NCI-H460 (cell line): ENCODE measurements around the gene RGS12. TPM values are rescaled to one million over a fixed set of nuclear protein-coding genes. Genes with fewer than 3 reads are reported as not detected.
"Not testable (repeated sequence)": the region's sequence is repeated elsewhere in the genome, so short reads cannot be mapped to it uniquely, and the experiment has no call there.

Source experiments
- DNase-seq: peaks from one replicate; pipeline ENCODE4 v3.0.0-alpha.2; 2016; ENCODE audit warnings: low read depth; ENCODE audit errors: extremely low read depth
- total RNA-seq: library from RNA; depleted of rRNA; stranded (reverse); fragments of >200 nt; shearing (Covaris generic); gene quantifications from 2 replicates; pipeline ENCODE4 v1.2.3, GENCODE V29; 2014

Gene RGS12
- total RNA-seq, 1 experiment from 2014 or later: 7.9 TPM

DNA sequence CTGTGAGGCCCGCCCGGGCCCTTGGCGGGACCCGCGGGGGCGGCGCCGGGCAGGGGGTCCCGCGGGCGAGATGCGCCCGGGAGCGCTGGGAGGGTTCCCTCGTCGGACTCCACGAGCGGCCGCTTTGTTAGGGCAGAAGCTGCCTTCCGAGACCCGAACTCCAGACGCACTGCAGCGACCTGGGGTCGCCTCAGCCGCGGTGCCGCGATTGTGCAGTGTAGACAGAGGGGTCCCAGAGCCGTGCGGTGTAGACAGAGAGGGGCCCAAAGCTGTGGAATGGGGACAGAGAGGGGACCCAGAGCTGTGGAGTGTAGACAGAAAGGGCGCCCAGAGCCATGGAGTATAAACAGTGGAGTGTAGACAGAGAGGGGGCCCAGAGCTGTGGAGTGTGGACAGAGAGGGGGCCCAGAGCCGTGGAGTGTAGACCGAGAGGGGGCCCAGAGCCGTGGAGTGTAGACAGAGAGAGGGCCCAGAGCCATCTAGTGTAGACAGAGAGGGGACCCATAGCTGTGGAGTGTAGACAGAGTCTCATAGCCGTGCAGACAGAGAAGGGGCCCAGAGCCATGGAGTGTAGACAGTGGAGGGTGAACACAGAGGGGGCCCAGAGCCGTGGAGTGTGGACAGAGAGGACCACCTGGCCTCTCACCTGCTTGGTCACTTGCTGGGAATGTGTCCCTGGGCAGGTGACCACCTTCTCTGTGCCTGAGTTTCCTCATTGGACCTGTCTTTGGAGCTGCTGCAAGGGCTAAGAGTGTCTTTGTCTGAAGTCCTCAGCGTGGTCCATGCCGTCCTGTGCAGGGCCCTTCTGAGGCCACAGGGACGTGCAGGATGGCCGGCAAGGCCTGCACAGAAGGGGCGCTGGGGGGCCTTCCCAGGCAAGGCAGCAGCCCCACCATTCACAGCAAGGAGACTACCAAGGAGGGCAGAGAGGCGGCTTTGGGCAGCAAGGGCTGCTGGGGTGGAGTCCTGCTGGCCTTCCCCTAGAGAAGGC, 875 bp downstream of the RGS12 start:
- no peak for DNase-seq

DNA sequence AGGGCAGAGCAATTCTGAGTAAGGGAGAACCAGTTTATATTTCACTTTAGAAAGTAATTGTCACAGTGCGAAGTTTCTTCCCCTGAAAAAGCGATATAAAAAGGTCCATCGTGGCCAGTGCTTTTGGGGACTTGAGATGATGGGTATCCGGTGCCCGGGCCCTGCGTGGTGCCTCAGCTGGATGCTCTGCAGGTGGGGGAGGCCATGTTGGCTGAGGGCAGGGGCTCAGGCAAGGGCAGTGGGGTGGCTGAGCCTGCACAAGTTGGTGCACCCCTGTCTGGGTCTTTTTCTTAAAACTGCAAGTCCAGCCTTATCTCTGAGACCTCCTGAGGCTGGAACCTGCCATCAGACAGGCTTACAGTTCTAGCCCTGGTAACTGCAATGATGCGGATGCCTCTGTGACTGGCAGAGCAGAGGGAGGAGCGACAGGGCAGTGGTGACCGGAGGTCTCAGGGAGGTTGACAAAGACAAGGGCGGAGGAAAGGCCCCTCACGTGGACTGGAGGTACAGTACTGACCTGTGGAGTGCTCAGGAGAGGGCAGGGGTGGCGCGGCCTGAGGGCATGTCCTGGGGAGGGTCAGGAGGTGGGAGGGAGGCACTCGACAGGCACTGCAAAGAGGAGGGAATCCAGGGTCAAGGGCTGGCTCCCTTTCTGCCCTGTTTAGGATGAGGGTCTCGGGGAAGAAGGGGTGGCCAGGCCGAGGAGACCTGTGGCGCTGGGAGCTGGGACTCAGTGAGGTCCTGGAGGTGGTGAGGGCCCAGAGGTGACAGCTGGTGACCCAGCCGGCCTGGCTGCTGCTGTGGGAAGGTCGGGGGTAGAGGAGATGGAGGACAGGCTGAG, 1.8 kb downstream of the RGS12 start:
- DNase-seq: no peak

DNA sequence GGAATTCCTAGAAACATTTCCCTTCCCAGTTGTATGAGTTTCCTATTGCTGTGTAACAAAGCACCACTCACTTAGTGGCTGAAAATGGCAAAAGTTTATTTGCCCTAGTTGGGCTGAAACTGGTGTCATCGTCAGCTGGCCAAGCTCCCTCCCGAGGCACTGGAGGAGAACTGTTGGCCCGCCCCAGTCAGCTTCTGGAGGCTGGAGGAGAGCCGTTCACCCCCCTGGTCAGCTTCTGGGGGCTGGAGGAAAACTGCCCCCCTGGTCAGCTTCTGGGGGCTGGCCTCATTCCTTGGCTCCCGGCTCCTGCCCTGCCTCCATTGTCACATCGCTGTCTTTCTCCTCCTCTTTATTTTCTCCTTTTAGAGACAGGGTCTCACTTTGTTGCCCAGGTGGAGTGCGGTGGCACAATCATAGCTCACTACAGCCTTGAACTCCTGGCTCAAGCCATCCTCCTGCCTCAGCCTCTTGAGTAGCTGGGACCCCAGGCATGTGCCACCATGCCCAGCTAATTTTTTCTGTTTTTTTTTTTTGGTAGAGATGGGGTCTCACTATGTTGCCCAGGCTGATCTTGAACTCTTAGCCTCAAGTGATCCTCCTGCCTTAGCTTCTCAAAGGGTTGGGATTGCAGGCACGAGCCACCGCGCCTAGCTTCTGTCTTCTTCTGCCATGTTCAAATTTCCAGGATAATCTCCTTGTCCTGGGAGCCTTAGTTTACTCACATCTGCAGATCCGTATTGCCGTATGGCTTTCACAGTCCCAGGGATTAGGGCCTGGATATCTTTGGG, 3.2 kb downstream of the RGS12 start:
- no peak for DNase-seq

- no peak for DNase-seq
These were observed 3.8 kb downstream of the RGS12 start for GRCh38 chr4:3296651-3297050.

- no peak for DNase-seq
These were observed 4.4 kb downstream of the RGS12 start for GRCh38 chr4:3297066-3297859.

- DNase-seq: no peak
These were observed 6.5 kb downstream of the RGS12 start for GRCh38 chr4:3299122-3299975.

DNA sequence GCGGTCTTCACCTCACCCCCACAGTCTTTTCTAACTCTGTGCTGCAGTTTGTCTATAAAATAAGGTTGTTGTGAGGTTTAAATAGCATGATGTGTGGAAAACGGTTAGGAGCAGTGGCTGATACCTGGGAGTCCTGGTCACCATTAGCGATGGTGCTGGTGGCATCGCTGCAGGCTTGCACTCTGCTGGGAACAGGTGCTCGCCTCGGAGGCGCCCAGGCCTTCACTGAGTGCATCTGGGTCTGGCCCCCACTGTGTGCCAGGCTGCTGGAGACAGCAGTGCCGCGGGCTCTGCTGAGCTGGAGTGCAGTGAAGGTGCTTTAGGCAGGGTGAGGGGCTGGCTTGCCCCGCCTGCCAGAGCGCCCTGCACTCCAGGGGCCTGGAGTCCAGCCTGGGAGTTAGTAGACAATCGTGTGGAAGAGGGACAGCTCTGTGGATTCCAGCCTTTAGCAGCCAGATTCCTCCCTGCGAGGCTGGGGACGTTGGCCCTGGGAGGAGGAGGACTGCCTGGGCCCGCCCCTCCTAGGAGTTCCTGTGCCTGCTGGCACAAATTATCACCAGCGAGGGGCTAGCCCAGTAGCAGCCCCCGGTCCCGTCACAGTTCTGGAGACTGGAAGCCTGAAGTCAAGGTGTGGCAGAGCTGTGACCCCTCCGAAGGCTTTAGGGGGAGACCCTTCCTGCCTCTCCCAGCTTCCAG, 7.3 kb downstream of the RGS12 start:
- DNase-seq: no peak

DNA sequence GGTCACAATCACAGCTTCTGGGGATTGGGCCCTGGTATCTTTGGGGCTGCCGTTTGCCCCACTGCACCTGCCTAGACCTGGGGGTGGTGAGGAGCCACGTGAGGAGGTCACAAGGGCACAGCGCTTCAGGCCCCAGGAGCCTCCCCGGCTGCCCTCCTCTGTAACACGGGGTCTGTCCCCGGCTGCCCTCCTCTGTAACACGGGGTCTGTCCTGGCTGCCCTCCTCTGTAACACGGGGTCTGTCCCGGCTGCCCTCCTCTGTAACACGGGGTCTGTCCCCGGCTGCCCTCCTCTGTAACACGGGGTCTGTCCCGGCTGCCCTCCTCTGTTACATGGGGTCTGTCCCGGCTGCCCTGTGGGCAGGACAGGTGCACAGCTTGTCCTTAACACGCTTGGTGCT, 8.1 kb downstream of the RGS12 start:
- DNase-seq: not testable (repeated sequence)

DNA sequence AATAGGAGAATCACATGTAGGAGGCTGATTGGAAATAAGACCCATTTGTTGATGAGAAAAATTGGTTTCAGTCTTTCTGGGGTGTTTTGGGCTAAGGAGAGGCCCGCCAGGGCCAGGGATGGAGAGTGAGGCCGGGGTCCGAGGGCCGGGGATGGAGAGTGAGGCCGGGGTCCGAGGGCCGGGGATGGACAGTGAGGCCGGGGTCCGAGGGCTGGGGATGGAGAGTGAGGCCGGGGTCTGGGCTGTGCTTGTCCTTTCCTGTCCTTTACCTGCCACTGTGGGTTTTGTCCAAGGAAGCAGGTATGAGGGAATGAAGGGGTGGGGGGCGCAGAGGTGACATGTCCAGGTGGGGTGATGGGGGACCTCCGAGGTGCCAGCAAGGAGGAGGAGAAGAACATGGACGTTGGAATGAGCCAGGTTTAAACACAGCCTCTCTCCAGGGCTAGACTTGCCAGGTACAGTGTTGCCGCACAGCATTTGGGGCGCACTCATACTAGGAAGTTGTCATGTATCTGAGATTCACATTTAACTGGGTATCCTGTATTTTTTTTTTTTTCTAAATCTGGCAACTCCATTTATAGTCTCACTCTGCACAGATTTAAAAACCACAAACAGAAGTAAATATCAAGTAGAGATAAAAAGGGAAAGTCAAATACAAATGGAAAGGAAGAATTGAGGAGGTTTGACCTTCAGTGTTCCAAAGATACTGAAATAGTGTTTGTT, 8.8 kb downstream of the RGS12 start:
- DNase-seq: no peak

GRCh38 chr4:3302173-3302785, 9.5 kb downstream of the RGS12 start:
- DNase-seq: no peak

- DNase-seq: no peak
These were observed 10.2 kb downstream of the RGS12 start for GRCh38 chr4:3302786-3303564.

GRCh38 chr4:3303565-3303824, 10.7 kb downstream of the RGS12 start:
- no peak for DNase-seq

DNA sequence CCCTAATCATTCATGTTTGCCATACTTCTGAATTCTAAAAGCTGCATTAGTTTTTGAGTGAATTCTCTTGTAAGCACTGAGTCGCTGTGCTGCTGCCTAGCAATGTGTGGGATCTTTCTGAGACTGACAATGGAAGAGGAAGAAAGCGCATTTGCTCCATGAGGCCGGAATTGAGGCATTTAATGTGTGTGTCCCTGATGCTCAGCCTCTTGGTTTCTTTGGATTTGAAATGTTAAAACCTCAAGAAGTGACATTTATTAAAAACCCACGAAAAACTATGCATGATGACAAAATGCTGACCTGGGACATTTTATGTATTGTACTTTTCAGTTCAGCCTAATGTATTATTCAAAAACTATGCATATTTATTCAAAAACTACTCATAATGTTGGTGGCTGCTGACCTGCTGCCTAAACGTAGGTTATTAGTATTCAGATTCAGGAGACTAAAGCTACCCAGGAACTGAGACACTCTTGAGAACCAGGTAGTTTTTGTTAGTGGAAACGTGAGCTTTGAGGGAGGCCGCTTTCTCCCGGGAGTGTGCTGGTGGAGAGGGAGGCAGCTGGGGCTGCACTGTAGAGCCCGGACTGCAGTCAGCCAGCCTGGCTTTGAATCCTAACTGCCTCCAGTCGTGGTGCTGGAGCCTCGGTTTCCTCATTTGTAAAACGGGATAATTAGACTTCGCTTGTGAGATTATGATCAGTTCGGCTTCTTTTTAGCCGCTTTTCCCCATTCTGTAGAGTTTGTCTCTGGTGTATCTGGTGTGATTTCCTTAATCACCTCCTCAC, 11.3 kb downstream of the RGS12 start:
- no peak for DNase-seq

DNA sequence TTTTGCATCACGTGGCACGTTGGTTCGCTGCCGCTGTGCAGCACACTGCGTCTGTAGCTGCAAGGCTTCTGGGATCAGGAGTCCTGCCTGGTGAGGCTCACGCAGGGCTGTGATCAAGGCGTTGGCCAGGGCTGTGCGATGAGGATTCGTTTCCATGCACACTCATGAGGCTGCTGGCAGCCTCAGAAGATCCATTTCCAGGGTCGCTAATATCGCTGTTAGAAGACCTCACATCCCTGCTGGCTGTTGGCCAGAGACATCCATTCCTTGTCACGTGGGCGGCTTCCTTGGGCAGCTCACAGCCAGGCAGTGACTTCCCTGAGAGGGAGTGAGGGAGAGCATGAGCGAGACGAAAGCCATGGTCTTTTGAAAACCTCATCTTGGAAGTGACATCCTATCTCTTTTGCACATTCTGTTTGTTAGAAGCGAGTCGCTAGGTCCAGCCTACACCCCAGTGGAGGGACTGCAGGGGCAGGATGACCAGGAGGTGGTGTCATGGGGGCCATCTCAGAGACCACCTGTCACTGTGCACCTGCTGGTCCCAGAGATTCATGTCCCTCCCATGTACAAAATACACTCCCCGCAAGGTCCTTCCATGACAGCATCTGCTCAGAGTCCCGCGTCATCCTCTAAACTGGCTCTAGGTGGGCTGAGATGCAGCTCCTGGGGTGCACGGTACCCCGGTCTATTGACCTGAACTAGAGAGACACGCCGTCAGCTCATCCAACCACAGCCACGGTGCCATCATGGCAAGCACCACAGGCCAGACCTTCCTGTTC, 12.2 kb downstream of the RGS12 start:
- no peak for DNase-seq
